NCI-H2081 (cell line): ENCODE results near the gene DCDC1.

Experiments used
- DNase-seq, 2 experiments: peaks; one replicate each; lab custom pipeline; 2025; lab: John Stamatoyannopoulos, UW

Gene DCDC1

DNA sequence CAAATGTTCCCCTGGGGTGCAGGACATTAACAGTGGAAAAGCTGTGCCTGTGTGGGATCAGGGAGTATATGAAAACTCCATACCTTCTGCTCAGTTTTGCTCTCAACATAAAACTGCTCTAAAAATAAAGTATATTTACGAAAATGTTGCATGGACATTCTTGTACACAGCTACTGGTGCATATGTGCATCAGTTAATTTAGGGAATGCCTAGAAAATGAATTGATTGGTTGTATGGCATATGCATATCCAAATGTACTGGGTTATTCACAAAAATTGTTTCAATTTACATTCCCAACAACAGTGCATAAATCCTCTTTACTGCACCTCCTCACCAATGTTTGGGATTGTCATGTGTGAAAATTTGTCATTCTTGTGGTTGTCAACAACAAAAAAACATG is 532.3 kb downstream of the DCDC1 start:
- no peak for DNase-seq

GRCh38 chr11:30832831-30833230 is 536.7 kb downstream of the DCDC1 start:
- no peak for DNase-seq

- DNase-seq: no peak
Observed at GRCh38 chr11:30830681-30831080, 538.9 kb downstream of the DCDC1 start.

DNA sequence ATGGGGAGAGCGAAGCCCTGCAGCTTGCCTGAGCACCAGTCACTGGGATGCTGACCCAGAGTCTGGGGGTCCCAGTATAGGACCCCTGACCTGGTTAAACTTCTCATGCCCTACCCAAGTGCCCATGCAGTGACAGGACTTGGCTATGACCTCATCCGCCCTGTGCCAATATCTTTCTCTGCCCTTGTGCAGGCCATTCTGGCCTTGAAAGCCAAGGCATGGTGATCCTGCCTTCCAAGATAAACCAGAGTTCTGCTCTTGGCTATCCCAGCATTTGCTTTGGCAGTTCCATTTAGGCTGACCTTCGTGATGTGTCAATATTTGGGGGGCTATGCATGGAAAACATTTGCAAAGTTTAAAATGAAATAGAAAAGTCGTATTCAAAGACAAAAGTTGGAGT is 542.6 kb downstream of the DCDC1 start:
- no peak for DNase-seq

DNA sequence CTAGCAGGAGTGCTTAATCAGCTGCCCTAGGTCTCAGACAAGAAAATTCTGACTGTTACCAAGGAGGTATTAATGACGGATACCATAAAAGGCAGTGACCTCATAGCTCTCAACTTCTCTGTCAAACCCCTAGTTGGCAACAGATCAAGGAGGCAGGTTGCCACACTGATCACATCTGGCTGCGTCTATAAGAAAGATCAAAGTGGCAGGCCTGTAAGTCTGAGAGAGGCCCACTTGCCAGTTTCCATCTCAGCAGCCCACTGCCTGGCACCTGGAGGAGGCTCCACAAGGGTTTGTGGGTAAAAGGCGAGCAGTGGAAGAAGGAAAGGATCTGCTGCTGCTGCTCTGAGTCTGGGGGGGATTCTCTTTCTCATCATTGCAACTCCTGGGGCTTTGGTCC is 543.8 kb downstream of the DCDC1 start:
- DNase-seq: no peak

- DNase-seq: no peak
Observed at GRCh38 chr11:30823119-30823518, 546.4 kb downstream of the DCDC1 start.

DNA sequence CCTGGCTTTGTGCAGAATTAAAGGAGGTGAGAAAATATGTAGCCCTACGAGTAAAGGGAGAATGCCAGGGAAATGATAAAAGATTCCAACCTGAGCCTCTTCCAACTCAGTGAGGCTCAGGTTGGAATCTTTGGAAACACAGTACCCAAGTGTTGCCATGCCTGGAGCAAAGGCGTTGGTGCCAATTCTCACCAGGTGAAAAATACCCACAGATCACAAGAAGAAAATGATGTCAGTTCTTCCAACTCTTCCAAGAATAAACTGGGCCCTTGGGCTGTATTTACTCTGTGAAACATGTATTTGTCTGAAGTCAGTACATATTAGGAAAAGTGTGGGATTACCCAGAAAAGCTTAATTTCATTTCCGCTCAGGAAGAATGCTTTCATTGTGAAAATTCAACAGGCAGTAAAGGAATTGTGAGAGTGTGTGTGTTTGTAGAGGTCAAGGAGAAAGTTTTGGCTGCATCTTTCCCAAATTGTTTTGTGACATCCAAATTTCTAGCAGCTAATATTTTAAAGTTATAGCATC is 548.0 kb downstream of the DCDC1 start:
- no peak for DNase-seq

DNA sequence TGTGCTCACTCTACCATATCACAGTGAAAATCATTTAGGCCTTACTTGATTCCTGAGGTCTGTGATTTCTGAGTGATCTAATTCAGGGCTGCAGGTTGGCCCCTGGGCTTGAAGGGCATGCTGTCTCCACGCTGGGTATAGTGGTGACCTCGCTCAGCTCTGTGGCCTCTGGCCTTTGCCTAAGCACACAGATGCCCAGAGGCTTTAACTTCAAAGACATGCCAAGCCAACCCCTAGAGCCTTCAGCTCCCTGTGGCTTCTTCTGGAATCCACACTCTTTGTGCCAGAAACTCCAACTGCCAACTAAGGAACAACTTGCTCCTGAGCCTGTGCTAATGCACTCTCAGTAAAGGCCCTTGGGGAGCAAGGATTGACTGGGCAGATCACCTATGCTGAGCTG is 550.8 kb downstream of the DCDC1 start:
- DNase-seq: no peak

- DNase-seq: no peak
Observed at GRCh38 chr11:30816959-30817880, 552.3 kb downstream of the DCDC1 start.

- DNase-seq: no peak
Observed at GRCh38 chr11:30815619-30816018, 553.9 kb downstream of the DCDC1 start.

DNA sequence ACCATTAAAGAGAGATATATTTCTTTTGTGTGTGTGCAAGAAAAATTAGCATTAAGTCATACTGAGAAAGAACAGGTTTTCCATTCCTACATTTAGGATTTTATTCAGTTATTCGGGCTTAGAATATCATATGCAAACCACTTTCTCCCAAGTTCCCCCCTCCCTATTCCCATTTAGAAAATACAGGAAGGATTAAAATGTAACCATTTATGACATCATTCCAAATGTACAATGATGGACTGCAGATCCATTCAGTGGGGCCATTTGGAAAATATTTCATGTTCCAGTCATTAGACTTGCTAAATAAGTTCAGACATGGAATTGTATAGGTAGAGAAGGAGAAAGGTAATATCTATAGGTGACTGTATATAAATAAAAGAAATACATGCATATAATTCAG is 554.8 kb downstream of the DCDC1 start:
- DNase-seq: no peak
